K562 (cell line): Measurements from ENCODE around the gene TOMM6. TPM values are rescaled to one million over a fixed set of nuclear protein-coding genes. Genes with fewer than 3 reads are reported as not detected.

Source experiments
- ATAC-seq: fragments of 200-7000 bp; cut with Tn5 transposase; 3 replicates; pipeline ENCODE4 v1.9.1; 2020; ENCODE audit warnings: moderate library complexity
- BruUV-seq: library from RNA; stranded (reverse); fragments of 400-500 nt; replicated peaks from 2 replicates; lab custom pipeline; 2021; lab: Mats Ljungman, UMichigan
- CTCF ChIA-PET: fragments of 300-600 bp; formaldehyde crosslinking; extraction: SDS; loops from one replicate; lab custom pipeline; 2021; ENCODE audit warnings: low intra/inter-chr PET ratio; lab: Yijun Ruan, JAX
- POLR2A ChIA-PET: fragments of 300-600, 350-650 bp; sonication (Branson Sonifier 250); formaldehyde crosslinking; extraction: SDS; loops from one replicate; lab custom pipeline; 2021; ENCODE audit warnings: antibody characterized with exemption, inconsistent platforms; lab: Yijun Ruan, JAX
- DNase-seq, 4 experiments: peaks; one replicate each; pipeline versions ENCODE4 v3.0.0 to v3.0.0-alpha.2; 2011 to 2018; ENCODE audit warnings: low spot score in 3 of 4, mixed read lengths in 3 of 4; ENCODE audit errors: extremely low read depth in 1 of 4
- FAIRE-seq: peaks from 2 replicates; lab custom pipeline; 2011; peaks lifted over from hg19 to GRCh38; lab: Jason Lieb, UNC
- H2AFZ ChIP-seq: 2 replicates; pipeline ENCODE4 v1.6.0; 2011; ENCODE audit warnings: low read depth, low read length, control low read depth, inconsistent platforms
- H3K27ac ChIP-seq: fragments of 200-600 bp; 3 replicates; pipeline ENCODE4 v1.8.0; 2011; ENCODE audit warnings: low read depth, mild to moderate bottlenecking, control low read depth, inconsistent platforms, low read length, moderate library complexity, mixed read lengths; ENCODE audit errors: extremely low read depth
- H3K27me3 ChIP-seq, 2 experiments: fragments of 300-600 bp in 1 of 2; 2 replicates in 1 of 2; 3 replicates in 1 of 2; pipeline versions ENCODE4 v1.6.0 to v1.8.0; 2011; ENCODE audit warnings: inconsistent platforms in 2 of 2, low read length in 2 of 2, mild to moderate bottlenecking in 1 of 2, mixed read lengths in 1 of 2, moderate library complexity in 1 of 2; ENCODE audit not compliant: control insufficient read depth in 2 of 2, insufficient read depth in 2 of 2
- H3K36me3 ChIP-seq: fragments of 300-600 bp; 3 replicates; pipeline ENCODE4 v1.8.0; 2011; ENCODE audit warnings: mild to moderate bottlenecking, low read length, inconsistent platforms; ENCODE audit not compliant: control insufficient read depth, insufficient read depth
- H3K4me1 ChIP-seq, 2 experiments: fragments of 200-600 bp in 1 of 2; replicated peaks in 1 of 2; 2 replicates in 1 of 2; 3 replicates in 1 of 2; pipeline versions ENCODE4 v1.5.1 to v1.8.0; 2011; ENCODE audit warnings: inconsistent platforms in 2 of 2, low read length in 2 of 2, mild to moderate bottlenecking in 1 of 2, mixed read lengths in 1 of 2, moderate library complexity in 1 of 2; ENCODE audit not compliant: control insufficient read depth in 2 of 2, insufficient read depth in 2 of 2
- H3K4me2 ChIP-seq: 2 replicates; pipeline ENCODE4 v1.6.1; 2011; ENCODE audit warnings: low read length, control low read depth, inconsistent platforms, mixed read lengths; ENCODE audit not compliant: insufficient read depth
- H3K4me3 ChIP-seq: fragments of 200-600 bp; sonication (generic), shearing (Covaris generic); 2 replicates; pipeline ENCODE4 v1.5.1; 2016; ENCODE audit warnings: control low read depth, inconsistent platforms
- H3K79me2 ChIP-seq: fragments of 200-600 bp; 3 replicates; pipeline ENCODE4 v1.8.0; 2011; ENCODE audit warnings: low read length, inconsistent platforms; ENCODE audit not compliant: control insufficient read depth, insufficient read depth
- H3K9ac ChIP-seq, 2 experiments: 2 replicates each; pipeline versions ENCODE4 v1.6.0 to v1.6.1; 2011; ENCODE audit warnings: low read depth in 2 of 2, low read length in 2 of 2, control low read depth in 1 of 2, inconsistent platforms in 1 of 2, mild to moderate bottlenecking in 1 of 2, mixed read lengths in 1 of 2; ENCODE audit not compliant: insufficient read depth in 1 of 2
- H3K9me1 ChIP-seq: one replicate; pipeline ENCODE4 v1.6.0; 2011; ENCODE audit warnings: inconsistent platforms, mild to moderate bottlenecking, low read length, moderate library complexity; ENCODE audit not compliant: control insufficient read depth, insufficient read depth
- H3K9me3 ChIP-seq: replicated peaks from 2 replicates; pipeline ENCODE4 v1.5.1; 2011; ENCODE audit warnings: low read depth, low read length, inconsistent platforms; ENCODE audit not compliant: control insufficient read depth, insufficient read depth
- H4K20me1 ChIP-seq: replicated peaks from 2 replicates; pipeline ENCODE4 v1.6.1; 2011; ENCODE audit warnings: low read length, inconsistent platforms, mixed read lengths; ENCODE audit not compliant: control insufficient read depth, insufficient read depth
- BACH1 ChIP-seq: fragments of 200-800 bp; sonication (Bioruptor generic); IDR thresholded peaks from 2 replicates; pipeline ENCODE4 v1.6.1; 2016; ENCODE audit warnings: missing genetic modification characterization, missing compliant biosample characterization
- CSDE1 ChIP-seq, 2 experiments: fragments of 450-650 bp; IDR thresholded peaks; 2 replicates each; pipeline ENCODE4 v1.6.1; 2016; ENCODE audit warnings: mild to moderate bottlenecking in 1 of 2
- FOXJ2 ChIP-seq: fragments of 200-800 bp; sonication (Bioruptor generic); IDR thresholded peaks from 2 replicates; pipeline ENCODE4 v1.6.1; 2016; ENCODE audit warnings: missing genetic modification characterization, missing compliant biosample characterization
- GABPB1 ChIP-seq: sonication (generic); formaldehyde crosslinking; IDR thresholded peaks from 2 replicates; pipeline ENCODE4 v1.8.0; 2022; ENCODE audit warnings: mild to moderate bottlenecking, missing genetic modification reagents
- GATAD2B ChIP-seq: fragments of 450-650 bp; IDR thresholded peaks from 2 replicates; pipeline ENCODE4 v1.6.1; 2017; ENCODE audit warnings: mild to moderate bottlenecking, borderline replicate concordance
- HIVEP1 ChIP-seq: fragments of 250-450 bp; sonication (Bioruptor Pico); IDR thresholded peaks from 2 replicates; pipeline ENCODE4 v1.4.0; 2020; ENCODE audit warnings: mild to moderate bottlenecking
- MAZ ChIP-seq, 2 experiments: fragments of 450-650 bp in 1 of 2; sonication (generic) in 1 of 2; formaldehyde crosslinking; IDR thresholded peaks in 1 of 2; conservative IDR thresholded peaks in 1 of 2; 2 replicates each; pipeline versions ENCODE4 v1.4.0 to v1.5.0; 2020; ENCODE audit warnings: mild to moderate bottlenecking in 1 of 2, missing genetic modification reagents in 1 of 2
- MCM5 ChIP-seq: fragments of 450-650 bp; IDR thresholded peaks from 2 replicates; pipeline ENCODE4 v1.6.1; 2016; ENCODE audit warnings: low read depth
- MECOM ChIP-seq: fragments of 250-450 bp; sonication (Bioruptor Pico); IDR thresholded peaks from 2 replicates; pipeline ENCODE4 v1.8.0; 2022; ENCODE audit warnings: inconsistent platforms
- RBFOX2 ChIP-seq: fragments of 200-400 bp; formaldehyde crosslinking; IDR thresholded peaks from 2 replicates; pipeline ENCODE4 v1.6.1; 2017; ENCODE audit warnings: low read depth, mild to moderate bottlenecking, low read length, moderate library complexity
- TEAD2 ChIP-seq: fragments of 450-650 bp; IDR thresholded peaks from 2 replicates; pipeline ENCODE4 v1.6.1; 2016; ENCODE audit warnings: missing genetic modification characterization, control low read depth, missing compliant biosample characterization
- TSC22D4 ChIP-seq: fragments of 450-650 bp; IDR thresholded peaks from 2 replicates; pipeline ENCODE4 v1.6.1; 2016; ENCODE audit warnings: missing genetic modification characterization, missing biosample characterization, control low read depth
- ZBTB2 ChIP-seq: fragments of 450-650 bp; IDR thresholded peaks from 2 replicates; pipeline ENCODE4 v1.6.1; 2016; ENCODE audit warnings: antibody characterized with exemption
- ZNF41 ChIP-seq: fragments of 250-450 bp; sonication (Bioruptor Pico); conservative IDR thresholded peaks from 2 replicates; pipeline ENCODE4 v1.4.0; 2020; ENCODE audit warnings: mild to moderate bottlenecking
- WGBS: fragments of 100-300 bp; shearing (Covaris generic); methylation state at CpG from one replicate; pipeline ENCODE4 v1.1.6; 2016; ENCODE audit warnings: low coverage, mixed read lengths; ENCODE audit not compliant: insufficient coverage; ENCODE audit errors: missing lambda C conversion rate; 5-methylcytosine and 5-hydroxymethylcytosine counted together
- in situ Hi-C: fragments of 300-500 bp; cut with MboI; formaldehyde crosslinking; loops from 4 replicates; pipeline ENCODE4 v1.15.0; 2018; ENCODE audit warnings: inconsistent platforms, mixed read lengths
- intact Hi-C: fragments of 100-400 bp; cut with micrococcal nuclease; formaldehyde crosslinking; loops from 2 replicates; pipeline ENCODE4 v1.14.2; 2022
- polyA plus RNA-seq, 8 experiments: library from polyadenylated mRNA; depleted of rRNA in 4 of 8; stranded (reverse) in 5 of 8; unstranded in 3 of 8; fragments of >200 nt; fragmentation: Nextera tagmentation in 2 of 8; fragmentation: Illumina TruSeq in 1 of 8; extraction: Ambion mirVana in 2 of 8; extraction: Trizol in 1 of 8; gene quantifications; 2 replicates each; pipeline versions ENCODE4 v1.2.1 to v1.2.3, GENCODE V29; 2011 to 2014; ENCODE audit warnings: inconsistent platforms in 1 of 8, missing spikeins in 1 of 8
- total RNA-seq, 7 experiments: library from RNA; depleted of rRNA in 6 of 7; stranded (reverse); fragments of >200 nt in 6 of 7; fragmentation: Illumina TruSeq in 2 of 7; extraction: Trizol in 2 of 7; gene quantifications; 2 replicates each; pipeline versions ENCODE4 v1.2.1 to v1.2.3, GENCODE V29; 2011 to 2021; ENCODE audit warnings: low replicate concordance in 1 of 7

Gene TOMM6
- total and polyA plus RNA-seq, 9 of the 15 experiments (the other 6 are each of a cell fraction or from before 2014, with no cell fraction given), result 380 to 2,097 (median 1,065) TPM

GRCh38 chr6:41821266-41821665 lies 33.8 kb downstream of the TOMM6 start:
- POLR2A ChIA-PET, result interaction anchor here (1.2 kb wide), 1 partner anchor 10 kb away, joined by 6 read pairs; no protein-coding TSS in a partner anchor
- H3K79me2 ChIP-seq, result no peaks in the 10 kb centered on the region; the same call in 2 of the 3 replicates
- no peak overlapping the region for H3K4me2 ChIP-seq
- ATAC-seq (no peak), FAIRE-seq (no peak), DNase-seq (no peak)
- H3K9me3 ChIP-seq, result no peaks in the 10 kb centered on the region
- H3K9me1 ChIP-seq, result no peaks in the 10 kb centered on the region
- no peaks in the 10 kb centered on the region for H4K20me1 ChIP-seq
- intact Hi-C loops, result no loop called here
- BruUV-seq, result no TSS peak
- no peak overlapping the region for H2AFZ ChIP-seq
- H3K4me1 ChIP-seq, result peaks cover 0 to 28% of the 10 kb centered on the region in 2 experiments; a peak in 4 of 5 replicates
- 73% methylated on average over 4 of the region's 4 CpGs for WGBS
- no peaks in the 10 kb centered on the region for H3K27me3 ChIP-seq
- H3K9ac ChIP-seq, result no peak overlapping the region
- no peaks in the 10 kb centered on the region for H3K36me3 ChIP-seq
- CTCF ChIA-PET, result no interaction called here
- no peak overlapping the region for H3K4me3 ChIP-seq
- H3K27ac ChIP-seq, result no peak overlapping the region
- TF ChIP-seq TSC22D4 (tag), result no peak
- TF ChIP-seq CSDE1 (IDR thresholded peaks at IDR 0.05), result no peak
- no peak for TF ChIP-seq MCM5
- TF ChIP-seq HIVEP1, result no peak
- TF ChIP-seq FOXJ2 (tag), result no peak
- no peak for TF ChIP-seq MECOM (CRISPR knock-in tag)
- no peak for TF ChIP-seq GATAD2B
- TF ChIP-seq GABPB1 (CRISPR knock-in tag), result no peak
- no peak for TF ChIP-seq RBFOX2
- no peak for TF ChIP-seq ZNF41
- TF ChIP-seq TEAD2 (tag), result no peak
- no peak for TF ChIP-seq MAZ (CRISPR knock-in tag; conservative IDR thresholded peaks at IDR 0.05 in 1 of 2, IDR thresholded peaks at IDR 0.05 in 1 of 2)
- TF ChIP-seq BACH1, result no peak
- TF ChIP-seq ZBTB2, result no peak
- in situ Hi-C loops, result no loop called here
